IMR-90 (cell line): ENCODE results near the gene ZNF236. TPM values are rescaled to one million over a fixed set of nuclear protein-coding genes. Genes with fewer than 3 reads are reported as not detected.

ENCODE experiments used
- ATAC-seq: fragments of 200-7000 bp; cut with Tn5 transposase; 2 replicates; pipeline ENCODE4 v1.9.1; 2020; ENCODE audit warnings: low read depth, mild to moderate bottlenecking, moderate library complexity
- BruUV-seq: library from RNA; stranded (reverse); fragments of 400-500 nt; replicated peaks from 2 replicates; lab custom pipeline; 2021; lab: Mats Ljungman, UMichigan
- CTCF ChIA-PET: fragments of 300-600 bp; formaldehyde crosslinking; extraction: SDS; loops from one replicate; lab custom pipeline; 2021; ENCODE audit warnings: antibody characterized with exemption; lab: Yijun Ruan, JAX
- POLR2A ChIA-PET: fragments of 300-600 bp; sonication (Branson Sonifier 250); formaldehyde crosslinking; loops from one replicate; lab custom pipeline; 2022; ENCODE audit warnings: antibody characterized with exemption; ENCODE audit not compliant: unreplicated experiment; lab: Charles Lee
- DNase-seq: peaks from one replicate; pipeline ENCODE4 v3.0.0; 2013
- H2AFZ ChIP-seq: replicated peaks from 2 replicates; pipeline ENCODE3; 2013; ENCODE audit warnings: low read length, mild to moderate bottlenecking; ENCODE audit not compliant: poor library complexity
- H2AK5ac ChIP-seq: 2 replicates; pipeline ENCODE4 v1.6.1; 2013; ENCODE audit warnings: low read depth, low read length, inconsistent platforms
- H2AK9ac ChIP-seq: replicated peaks from 2 replicates; pipeline ENCODE3; 2013; ENCODE audit warnings: mild to moderate bottlenecking, low read depth, low read length, moderate library complexity; ENCODE audit not compliant: poor library complexity
- H2BK120ac ChIP-seq: 2 replicates; pipeline ENCODE4 v1.6.1; 2013; ENCODE audit warnings: low read depth, low read length, inconsistent platforms
- H2BK15ac ChIP-seq: 3 replicates; pipeline ENCODE4 v1.6.1; 2013; ENCODE audit warnings: low read depth, low read length, inconsistent platforms
- H2BK20ac ChIP-seq: 2 replicates; pipeline ENCODE4 v1.6.1; 2013; ENCODE audit warnings: low read depth, mild to moderate bottlenecking, inconsistent platforms, low read length, moderate library complexity
- H2BK5ac ChIP-seq: 2 replicates; pipeline ENCODE4 v1.6.1; 2013; ENCODE audit warnings: mild to moderate bottlenecking, low read depth, low read length, inconsistent platforms; ENCODE audit not compliant: poor library complexity, severe bottlenecking
- H3K14ac ChIP-seq: replicated peaks from 2 replicates; pipeline ENCODE4 v1.6.1; 2013; ENCODE audit warnings: low read depth, low read length, inconsistent platforms
- H3K18ac ChIP-seq: 2 replicates; pipeline ENCODE4 v1.6.1; 2013; ENCODE audit warnings: low read depth, low read length, control low read depth
- H3K23ac ChIP-seq: 2 replicates; pipeline ENCODE4 v1.6.1; 2013; ENCODE audit warnings: low read depth, low read length, inconsistent platforms
- H3K27ac ChIP-seq: 2 replicates; pipeline ENCODE4 v1.5.1; 2013; ENCODE audit warnings: mild to moderate bottlenecking, control low read depth, low read length; ENCODE audit not compliant: insufficient read depth
- H3K27me3 ChIP-seq: 2 replicates; pipeline ENCODE4 v1.6.1; 2013; ENCODE audit warnings: low read length; ENCODE audit not compliant: control insufficient read depth, insufficient read depth
- H3K36me3 ChIP-seq: 2 replicates; pipeline ENCODE4 v1.6.1; 2013; ENCODE audit warnings: low read length, mixed read lengths; ENCODE audit not compliant: control insufficient read depth, insufficient read depth
- H3K4ac ChIP-seq: 2 replicates; pipeline ENCODE4 v1.6.1; 2013; ENCODE audit warnings: low read depth, low read length, inconsistent platforms
- H3K4me1 ChIP-seq: 2 replicates; pipeline ENCODE4 v1.6.1; 2013; ENCODE audit warnings: low read length, mixed read lengths; ENCODE audit not compliant: control insufficient read depth, insufficient read depth
- H3K4me2 ChIP-seq: 2 replicates; pipeline ENCODE4 v1.6.1; 2013; ENCODE audit warnings: low read depth, mild to moderate bottlenecking, control low read depth, low read length, moderate library complexity
- H3K4me3 ChIP-seq: 2 replicates; pipeline ENCODE4 v1.5.1; 2013; ENCODE audit warnings: low read depth, mild to moderate bottlenecking, control low read depth, low read length, moderate library complexity; ENCODE audit not compliant: insufficient read depth
- H3K56ac ChIP-seq: 2 replicates; pipeline ENCODE4 v1.6.1; 2013; ENCODE audit warnings: low read length, inconsistent platforms; ENCODE audit not compliant: insufficient read depth; ENCODE audit errors: extremely low read depth
- H3K79me1 ChIP-seq, 2 experiments: 2 replicates each; pipeline ENCODE4 v1.6.1; 2013; ENCODE audit warnings: low read length in 2 of 2, inconsistent platforms in 1 of 2, low read depth in 1 of 2
- H3K9ac ChIP-seq: 2 replicates; pipeline ENCODE4 v1.6.1; 2013; ENCODE audit warnings: low read depth, low read length, control low read depth
- H3K9me1 ChIP-seq: 2 replicates; pipeline ENCODE4 v1.6.1; 2013; ENCODE audit warnings: low read length, inconsistent platforms; ENCODE audit not compliant: insufficient read depth
- H3K9me3 ChIP-seq: 2 replicates; pipeline ENCODE4 v1.6.1; 2013; ENCODE audit warnings: low read length; ENCODE audit not compliant: control insufficient read depth, insufficient read depth
- H4K20me1 ChIP-seq: 2 replicates; pipeline ENCODE4 v1.6.1; 2013; ENCODE audit warnings: low read length, inconsistent platforms; ENCODE audit not compliant: insufficient read depth
- H4K5ac ChIP-seq: 2 replicates; pipeline ENCODE4 v1.6.1; 2013; ENCODE audit warnings: mild to moderate bottlenecking, low read depth, low read length, control low read depth
- H4K8ac ChIP-seq, 2 experiments: 2 replicates each; pipeline ENCODE4 v1.6.1; 2013; ENCODE audit warnings: low read depth in 2 of 2, low read length in 2 of 2, control low read depth in 1 of 2, inconsistent platforms in 1 of 2
- H4K91ac ChIP-seq: 2 replicates; pipeline ENCODE4 v1.6.1; 2013; ENCODE audit warnings: low read depth, low read length, inconsistent platforms; ENCODE audit not compliant: insufficient read depth
- MAZ ChIP-seq: IDR thresholded peaks from 2 replicates; pipeline ENCODE4 v1.6.1; 2012; ENCODE audit warnings: low read depth, mild to moderate bottlenecking, low read length, improper control_type of control experiment, moderate library complexity, borderline replicate concordance
- RCOR1 ChIP-seq: IDR thresholded peaks from 2 replicates; pipeline ENCODE4 v1.6.1; 2012; ENCODE audit warnings: mild to moderate bottlenecking, low read length, improper control_type of control experiment; ENCODE audit not compliant: insufficient replicate concordance
- WGBS, 2 experiments: methylation state at CpG; one replicate each; pipeline versions ENCODE4 v1.1.5 to v1.1.7; 2013; ENCODE audit warnings: missing lambda C conversion rate in 2 of 2; ENCODE audit not compliant: insufficient read length in 1 of 2; ENCODE audit errors: extremely low coverage in 2 of 2; 5-methylcytosine and 5-hydroxymethylcytosine counted together
- dilution Hi-C: fragments of 300-500 bp; cut with HindIII; formaldehyde crosslinking; loops from one replicate; pipeline ENCODE4 v1.14.3; 2018; ENCODE audit warnings: low sequenced_read_pairs; ENCODE audit not compliant: unreplicated experiment
- in situ Hi-C: fragments of 300-500 bp; cut with MboI; formaldehyde crosslinking; loops from 3 replicates; pipeline ENCODE4 v1.14.3; 2019; ENCODE audit warnings: low sequenced_read_pairs, inconsistent platforms, mixed read lengths
- intact Hi-C: fragments of 100-400 bp; cut with micrococcal nuclease; formaldehyde crosslinking; loops from 2 replicates; pipeline ENCODE4 v1.10.0; 2022
- microRNA-seq, 2 experiments: library from miRNA; stranded (forward) in 1 of 2; unstranded in 1 of 2; fragments of 10-50 nt in 1 of 2; fragments of <30 nt in 1 of 2; gene quantifications in 1 of 2; microRNA quantifications in 1 of 2; one replicate each; pipeline versions ENCODE3 to v1.1.0; 2013 to 2020; ENCODE audit not compliant: insufficient read depth in 1 of 2, insufficient read length in 1 of 2, unreplicated experiment in 1 of 2
- polyA plus RNA-seq, 3 experiments: library from polyadenylated mRNA; depleted of rRNA; stranded (reverse); fragments of >200 nt; gene quantifications; 2 replicates each; pipeline ENCODE4 v1.2.3, GENCODE V29; 2012; ENCODE audit warnings: low replicate concordance in 1 of 3
- small RNA-seq, 5 experiments: library from RNA; depleted of rRNA; stranded (forward); fragments of <200 nt; gene quantifications; one replicate each; pipeline ENCODE3, GENCODE V24; 2012
- total RNA-seq: library from RNA; depleted of rRNA; stranded (reverse); fragments of >200 nt; gene quantifications from 2 replicates; pipeline ENCODE4 v1.2.3, GENCODE V29; 2012

Gene ZNF236
- total and polyA plus RNA-seq, 2 of the 4 experiments (the other 2 are of a cell fraction), result 3.6 to 9.7 TPM

DNA sequence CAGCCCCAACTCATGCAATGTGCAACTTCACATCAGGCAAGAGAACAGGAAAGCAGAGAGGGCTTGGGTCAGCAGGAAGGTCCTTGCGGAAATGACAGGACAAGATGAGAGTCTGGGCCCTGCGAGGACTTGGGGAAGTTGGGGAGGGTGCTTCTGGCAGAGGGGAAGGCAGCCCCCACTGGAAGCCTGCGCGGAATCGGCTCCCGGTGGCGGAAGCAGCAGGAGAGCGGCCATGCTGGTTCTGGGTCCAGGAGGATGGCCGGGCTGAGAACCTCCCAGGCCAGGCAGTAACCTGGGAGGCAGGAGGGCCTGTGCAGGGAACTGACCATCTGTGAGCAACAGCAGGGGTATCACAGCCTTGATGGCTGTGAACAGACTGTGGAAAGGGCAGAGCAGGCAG lies 197.3 kb downstream of the ZNF236 start:
- CTCF ChIA-PET, result no interaction called here
- dilution Hi-C loops, result no loop called here

More for the DNA sequence above, 197.3 kb downstream of the ZNF236 start:
- no peak overlapping the region for H2AK5ac ChIP-seq
- no peak overlapping the region for H3K23ac ChIP-seq
- no peak for DNase-seq
- no peak overlapping the region for H4K8ac ChIP-seq
- no peak for ATAC-seq
- H3K4ac ChIP-seq, result no peak overlapping the region
- H3K27ac ChIP-seq, result no peak overlapping the region
- H3K56ac ChIP-seq, result no peak overlapping the region
- no peak overlapping the region for H4K5ac ChIP-seq
- BruUV-seq, result no TSS peak
- intact Hi-C loops, result no loop called here
- H3K36me3 ChIP-seq, result peaks cover 3% of the 10 kb centered on the region; the same call in 1 of the 2 replicates
- 97% methylated on average over 6 of the region's 9 CpGs; no CpG with 5 or more reads in 1 of the 2 experiments for WGBS, 2 experiments
- no peak overlapping the region for H3K18ac ChIP-seq
- no peak overlapping the region for H3K4me2 ChIP-seq
- no peak overlapping the region for H2BK20ac ChIP-seq
- H3K79me1 ChIP-seq, result no peaks in the 10 kb centered on the region
- no peak overlapping the region for H3K9ac ChIP-seq
- H3K4me3 ChIP-seq, result no peak overlapping the region
- no peak overlapping the region for H4K91ac ChIP-seq
- H2AFZ ChIP-seq, result no peak overlapping the region
- no peak overlapping the region for H3K14ac ChIP-seq
- in situ Hi-C loops, result no loop called here
- POLR2A ChIA-PET, result no interaction called here
- H3K9me1 ChIP-seq, result no peaks in the 10 kb centered on the region
- no peak overlapping the region for H2AK9ac ChIP-seq
- H3K27me3 ChIP-seq, result no peaks in the 10 kb centered on the region
- no peak overlapping the region for H2BK5ac ChIP-seq
- H4K20me1 ChIP-seq, result no peaks in the 10 kb centered on the region
- no peaks in the 10 kb centered on the region for H3K9me3 ChIP-seq
- H2BK15ac ChIP-seq, result no peak overlapping the region
- H2BK120ac ChIP-seq, result no peak overlapping the region
- no peak for TF ChIP-seq RCOR1
- no peak for TF ChIP-seq MAZ
- no peaks in the 10 kb centered on the region for H3K4me1 ChIP-seq

Small RNA genes within 50 kb of the gene (microRNA-seq; reads per million reads assigned to microRNA genes)
- not detected for gene RF00017 (ENCODE audit: insufficient read depth, insufficient read length)
- gene RNU6-346P (ENCODE audit: insufficient read depth, insufficient read length), result not detected

Small RNA genes within 50 kb of the gene (small RNA-seq; reads per million reads assigned to genes)
- gene RF00017, result 0 reads per million in 5 experiments
- 0.14 to 405 (median 5.3) reads per million in 5 experiments for gene RNU6-346P
